HG03354 (cell line): Measurements from ENCODE around the gene NAA60.
"Not testable (repeated sequence)": the region's sequence is repeated elsewhere in the genome, so short reads cannot be mapped to it uniquely, and the experiment has no call there.

Experiments
- ATAC-seq: cut with Tn5 transposase; IDR thresholded peaks from one replicate; pipeline ENCODE4 v1.9.1; 2021; ENCODE audit warnings: mild to moderate bottlenecking; ENCODE audit not compliant: unreplicated experiment, poor library complexity, severe bottlenecking

The NAA60 gene

DNA sequence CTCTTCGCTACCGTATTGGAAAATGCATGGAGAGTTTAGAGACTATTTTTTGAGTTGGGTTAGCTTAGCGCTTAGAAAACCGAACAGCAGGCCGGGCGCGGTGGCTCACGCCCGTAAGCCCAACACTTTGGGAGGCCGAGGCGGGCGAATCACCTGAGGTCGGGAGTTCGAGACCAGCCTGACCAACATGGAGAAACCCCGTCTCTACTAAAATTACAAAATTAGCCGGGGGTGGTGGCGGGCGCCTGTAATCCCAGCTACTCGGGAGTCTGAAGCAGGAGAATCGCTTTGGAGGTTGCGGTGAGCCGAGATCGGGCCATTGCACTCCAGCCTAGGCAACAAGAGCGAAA is 57.9 kb downstream of the NAA60 start:
- not testable (repeated sequence) for ATAC-seq

DNA sequence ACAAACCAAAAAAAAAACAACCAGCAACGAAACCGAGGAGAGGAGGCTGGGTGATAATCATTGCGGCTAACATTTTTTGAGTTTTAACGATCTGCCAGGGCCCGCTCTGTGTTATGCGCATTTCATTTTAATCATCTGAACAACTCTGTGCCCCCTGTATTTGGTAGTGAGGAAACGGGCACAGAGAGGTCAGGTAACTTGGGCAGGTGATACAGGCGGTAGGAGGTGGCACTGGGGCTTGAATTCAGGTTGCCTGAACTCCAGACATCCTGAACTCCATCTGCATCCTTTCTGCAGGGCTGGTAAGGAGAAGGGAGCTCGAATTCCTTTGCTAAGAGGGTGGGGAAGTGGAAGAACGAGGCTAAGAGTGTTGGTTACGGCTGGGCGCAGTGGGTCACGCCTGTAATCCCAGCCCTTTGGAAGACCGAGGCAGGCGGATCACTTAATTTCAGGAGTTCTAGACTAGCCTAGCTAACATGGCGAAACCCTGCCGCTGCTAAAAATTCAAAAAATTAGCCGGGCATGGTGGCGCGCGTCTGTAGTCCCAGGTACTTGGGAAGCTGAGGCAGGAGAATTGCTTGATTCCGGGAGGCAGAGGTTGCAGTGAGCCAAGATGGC is 58.4 kb downstream of the NAA60 start:
- no peak for ATAC-seq

DNA sequence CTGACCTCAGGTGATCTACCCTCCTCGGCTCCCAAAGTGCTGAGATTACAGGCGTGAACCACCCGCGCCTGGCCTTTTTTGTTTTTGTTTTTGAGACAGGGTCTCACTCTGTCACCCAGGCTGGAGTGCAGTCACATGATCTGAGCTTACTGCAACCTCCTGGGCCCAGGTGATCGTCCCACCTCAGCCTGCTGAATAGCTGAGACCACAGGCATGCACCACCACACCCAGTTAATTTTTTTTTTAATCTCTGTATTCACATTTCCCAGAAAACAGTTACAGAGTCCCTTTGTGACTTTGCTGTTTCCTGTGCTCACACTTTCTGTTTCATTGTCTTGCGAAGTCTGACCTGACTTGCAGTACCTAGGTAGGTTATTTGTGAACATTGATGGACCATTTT is 60.0 kb downstream of the NAA60 start:
- ATAC-seq = no peak

DNA sequence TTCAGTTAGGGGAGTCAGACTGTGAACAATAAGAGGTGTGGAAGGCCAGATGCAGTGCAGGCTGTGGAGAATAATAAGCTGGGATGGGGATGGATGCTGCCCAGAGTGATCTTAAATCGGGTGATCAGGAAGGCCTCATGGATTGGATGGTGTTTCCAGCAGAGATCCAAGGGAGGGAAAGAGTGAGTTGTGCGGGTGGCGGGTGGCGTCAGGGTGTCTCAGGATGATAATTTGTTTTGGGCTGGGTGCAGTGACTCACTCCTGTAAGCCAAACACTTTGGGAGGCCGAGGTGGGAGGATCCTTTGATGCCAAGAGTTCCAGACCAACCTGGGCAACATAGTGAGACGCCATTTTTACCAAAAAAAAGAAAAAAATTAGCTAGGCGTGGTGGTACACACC is 65.3 kb downstream of the NAA60 start:
- no peak for ATAC-seq

DNA sequence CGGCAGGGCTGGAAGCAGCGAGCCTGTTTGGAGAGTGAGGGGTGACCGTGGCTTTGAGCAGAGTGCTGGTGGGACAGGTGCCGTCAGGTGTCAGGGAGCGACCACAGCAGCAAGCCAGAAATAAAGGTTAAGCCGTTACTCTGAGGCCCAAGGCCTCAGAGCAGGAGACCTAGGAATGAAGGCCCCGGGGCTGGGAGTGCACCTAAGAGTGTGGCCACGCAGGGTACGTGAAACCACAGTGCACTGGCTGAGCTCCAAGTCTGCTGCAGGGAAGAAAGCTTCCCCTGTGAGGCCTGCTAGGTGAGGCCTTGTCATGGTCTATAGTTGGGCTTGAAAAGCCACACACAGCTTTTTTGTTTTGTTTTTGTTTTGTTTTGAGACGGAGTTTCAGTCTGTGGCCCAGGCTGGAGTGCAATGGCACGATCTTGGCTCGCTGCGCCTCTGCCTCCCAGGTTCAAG is 66.0 kb downstream of the NAA60 start:
- no peak for ATAC-seq

DNA sequence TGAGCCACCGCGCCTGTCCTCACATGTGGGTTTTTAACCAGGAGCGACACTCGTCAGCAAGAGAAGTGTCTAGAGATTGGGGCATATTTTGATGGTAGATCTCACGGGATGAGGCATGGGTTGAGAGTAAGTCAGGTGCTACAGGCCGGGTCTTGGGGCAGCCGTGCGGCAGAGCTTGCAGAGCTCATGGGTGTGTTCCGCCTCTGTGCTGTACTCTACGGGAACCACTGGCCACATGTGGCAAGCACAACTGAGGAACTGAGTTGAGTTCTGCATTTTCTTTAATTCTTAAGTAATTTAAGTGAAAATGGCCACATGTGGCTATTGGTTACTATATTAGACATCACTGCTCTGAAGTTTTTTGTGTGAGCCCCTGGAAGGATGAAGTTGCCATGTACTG is 66.9 kb downstream of the NAA60 start:
- ATAC-seq = no peak

DNA sequence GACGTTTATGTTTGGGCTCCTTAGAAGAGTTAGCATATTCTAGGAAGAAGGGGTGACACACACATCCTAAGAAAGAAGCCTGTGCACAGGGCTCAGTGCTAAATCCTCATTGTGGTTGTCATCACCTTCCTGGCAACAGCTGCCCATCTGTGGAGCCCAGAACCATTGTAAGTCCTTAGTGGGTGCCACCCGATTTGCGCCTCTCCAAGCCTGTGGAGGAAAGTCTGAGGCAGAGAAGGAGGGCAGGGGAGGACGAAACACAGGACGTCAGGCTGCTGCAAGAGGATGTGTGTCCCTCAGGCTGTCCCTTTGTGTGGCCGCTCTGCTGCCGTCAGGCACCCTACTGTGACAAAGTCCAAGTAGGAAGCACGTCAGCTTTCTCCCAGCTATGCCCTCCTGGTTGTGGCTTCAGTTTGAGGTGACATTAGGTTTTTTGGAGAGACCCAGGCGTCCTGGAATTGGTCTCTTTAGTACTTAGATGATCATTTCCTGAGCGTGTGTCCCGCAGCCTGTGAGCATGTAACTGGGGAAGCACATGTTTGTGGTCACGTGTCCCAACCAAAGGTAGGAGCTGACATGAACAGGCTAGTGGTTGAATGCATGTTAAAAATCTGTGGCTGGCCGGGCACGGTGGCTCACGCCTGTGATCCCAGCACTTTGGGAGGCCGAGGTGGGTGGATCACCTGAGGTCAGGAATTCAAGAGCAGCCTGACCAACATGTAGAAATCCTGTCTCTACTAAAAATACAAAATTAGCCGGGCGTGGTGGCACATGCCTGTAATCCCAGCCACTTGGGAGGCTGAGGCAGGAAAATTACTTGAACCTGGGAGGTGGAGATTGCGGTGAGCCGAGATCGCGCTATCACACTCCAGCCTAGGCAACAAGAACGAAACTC is 68.1 kb downstream of the NAA60 start:
- no peak for ATAC-seq

DNA sequence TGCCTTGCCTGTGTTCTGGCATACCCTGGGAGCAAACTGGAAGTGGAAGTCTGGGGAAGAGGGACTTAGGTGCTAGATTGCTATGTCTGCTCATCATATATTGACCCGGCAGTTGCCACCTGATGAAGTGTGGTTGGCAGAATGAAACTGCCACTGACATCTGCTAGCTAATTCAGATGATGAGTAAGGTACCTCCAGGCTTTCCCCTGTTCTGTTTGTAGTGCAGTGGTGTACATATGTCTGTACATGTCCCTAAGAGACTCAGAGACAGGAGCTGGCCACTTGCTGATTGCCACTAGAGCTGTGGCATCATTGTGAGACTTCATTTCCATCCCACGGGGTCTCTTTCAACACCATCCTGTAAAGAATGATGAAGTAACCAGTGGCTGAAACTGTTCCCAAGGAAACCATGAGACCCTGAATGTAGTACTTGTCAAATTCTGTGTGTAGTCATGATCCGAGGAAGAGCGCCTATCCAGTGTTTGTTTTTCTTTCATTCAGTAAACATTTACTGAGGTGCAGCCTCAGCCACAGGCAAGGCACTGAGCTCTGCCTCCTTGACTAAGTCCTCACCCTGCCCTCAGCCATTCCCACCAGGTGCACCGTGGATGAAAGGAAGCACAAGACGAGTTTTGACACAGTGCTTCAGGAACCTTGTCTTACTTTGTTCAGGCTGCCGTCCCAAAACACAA is 70.6 kb downstream of the NAA60 start:
- no peak for ATAC-seq

DNA sequence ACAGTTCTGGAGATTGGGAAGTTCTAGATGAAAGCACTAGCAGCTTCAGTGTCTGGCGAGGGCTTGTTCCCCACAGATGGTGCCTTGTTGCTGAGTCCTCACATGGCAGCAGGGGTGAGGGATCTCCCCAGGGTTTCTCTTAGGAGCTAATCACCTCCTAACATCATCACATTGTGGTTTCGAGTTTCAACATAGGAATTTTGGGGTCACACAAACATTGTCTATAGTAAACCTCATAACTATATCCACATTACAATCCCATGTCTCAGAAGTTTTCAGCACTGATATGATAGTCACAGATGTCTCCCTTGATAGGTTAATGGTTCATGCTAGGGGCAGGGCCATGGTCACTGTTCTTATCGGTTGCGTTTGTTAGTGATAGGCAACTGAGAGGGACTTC is 71.1 kb downstream of the NAA60 start:
- ATAC-seq = no peak

DNA sequence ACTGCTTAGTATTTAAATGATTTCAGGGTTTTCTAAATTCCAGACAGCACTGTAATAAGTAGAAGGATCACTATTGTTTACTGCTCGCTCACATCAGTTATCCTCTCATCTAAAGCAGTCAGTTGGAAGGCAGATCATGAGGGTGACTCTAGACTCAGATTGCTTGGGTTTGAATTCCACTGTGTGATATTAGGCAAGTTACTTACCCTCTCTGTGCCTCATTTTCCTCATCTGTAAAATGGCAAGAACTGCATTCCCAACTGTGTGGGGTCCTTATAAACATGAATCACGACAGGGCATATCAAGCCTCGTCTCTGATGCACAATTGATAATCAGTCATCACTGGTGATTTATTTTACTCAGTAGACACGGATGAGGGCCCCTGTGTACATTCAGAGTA is 72.4 kb downstream of the NAA60 start:
- no peak for ATAC-seq

DNA sequence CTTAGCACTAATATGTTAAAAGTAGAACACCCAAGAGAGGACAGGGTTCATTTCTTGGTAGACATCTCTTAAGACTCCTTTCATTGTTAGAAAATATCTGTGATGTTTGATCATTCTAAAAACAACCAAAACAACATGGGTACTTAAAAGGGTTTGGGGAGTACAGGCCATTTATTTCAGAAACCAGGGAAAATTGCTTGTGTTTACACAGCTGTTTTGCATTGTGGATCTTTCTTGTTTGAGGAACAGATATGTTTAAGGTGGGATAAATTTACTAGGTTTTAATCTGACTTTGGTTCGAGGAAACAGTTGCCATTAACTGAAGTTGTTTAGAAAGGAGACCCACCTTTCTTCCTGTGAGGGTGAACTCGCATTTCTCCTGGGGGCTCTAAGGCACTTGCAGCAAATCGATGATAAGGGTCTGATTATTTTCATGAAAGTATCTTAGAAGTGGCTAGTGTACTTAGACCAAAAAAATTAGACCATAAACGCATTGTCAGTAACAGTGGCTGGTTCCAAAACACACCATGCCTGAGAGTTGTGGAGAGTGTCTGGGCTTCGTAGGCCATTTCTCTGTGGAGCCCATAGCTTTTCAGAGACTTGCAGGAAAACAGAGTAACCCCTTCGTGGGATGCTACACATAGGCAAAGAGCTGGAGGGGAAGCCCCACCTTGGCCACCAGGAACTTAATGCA is 75.0 kb downstream of the NAA60 start:
- ATAC-seq = no peak

DNA sequence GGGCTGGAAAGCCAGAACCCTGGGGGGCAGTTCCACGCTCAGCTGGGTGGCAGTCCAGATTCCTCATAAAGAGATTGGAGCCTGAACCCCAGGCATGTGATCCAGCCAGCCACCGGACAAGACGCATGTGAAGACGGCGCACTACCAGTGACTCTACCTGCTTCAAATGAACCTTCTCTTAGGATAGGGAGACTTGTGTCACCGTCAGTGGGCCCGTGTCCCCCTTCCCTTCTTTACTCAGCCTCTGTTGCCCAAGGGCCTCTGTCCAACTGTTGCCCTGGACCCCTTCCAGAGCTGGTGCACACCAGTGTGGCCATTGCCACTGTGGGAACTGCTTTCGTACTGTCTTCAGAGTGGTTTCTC is 75.5 kb downstream of the NAA60 start:
- no peak for ATAC-seq

DNA sequence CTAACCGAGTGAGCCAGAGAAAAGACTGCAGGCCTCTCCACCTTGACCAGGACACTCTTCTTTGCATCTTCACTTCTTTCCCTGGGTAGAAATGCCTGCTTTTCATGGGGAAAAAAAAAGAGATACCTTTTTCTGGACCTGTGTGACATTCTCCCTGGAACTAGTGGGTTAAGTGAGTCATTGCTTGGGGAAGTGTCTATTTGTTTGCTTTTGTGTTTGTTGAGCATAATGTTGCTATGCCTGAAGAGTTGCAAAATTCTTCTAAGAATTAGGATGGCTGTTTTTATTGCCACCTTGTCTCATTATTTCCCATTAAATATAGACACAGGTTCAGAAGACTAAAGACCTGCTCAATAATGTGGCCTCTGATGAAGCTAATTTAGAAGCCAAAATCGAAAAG is 76.1 kb downstream of the NAA60 start:
- ATAC-seq = no peak

DNA sequence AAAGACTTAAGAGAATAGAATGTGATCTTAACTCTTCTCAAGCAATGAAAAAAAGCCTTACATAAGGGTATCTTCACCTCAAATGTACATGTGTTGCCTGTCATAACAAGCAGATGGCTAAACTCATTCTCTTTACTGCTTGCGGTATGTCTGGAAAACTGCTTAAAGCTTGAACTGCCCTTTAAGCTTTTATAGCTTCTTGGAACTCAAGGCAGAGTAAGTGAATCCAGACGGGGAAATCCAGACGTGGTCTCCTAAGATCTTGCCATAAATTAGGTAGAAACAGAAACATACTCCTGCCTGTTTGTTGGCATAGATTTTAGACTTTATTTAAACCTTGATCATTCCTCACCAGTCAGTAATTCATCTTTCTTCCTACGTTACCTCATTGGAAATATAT is 76.9 kb downstream of the NAA60 start:
- ATAC-seq = no peak

DNA sequence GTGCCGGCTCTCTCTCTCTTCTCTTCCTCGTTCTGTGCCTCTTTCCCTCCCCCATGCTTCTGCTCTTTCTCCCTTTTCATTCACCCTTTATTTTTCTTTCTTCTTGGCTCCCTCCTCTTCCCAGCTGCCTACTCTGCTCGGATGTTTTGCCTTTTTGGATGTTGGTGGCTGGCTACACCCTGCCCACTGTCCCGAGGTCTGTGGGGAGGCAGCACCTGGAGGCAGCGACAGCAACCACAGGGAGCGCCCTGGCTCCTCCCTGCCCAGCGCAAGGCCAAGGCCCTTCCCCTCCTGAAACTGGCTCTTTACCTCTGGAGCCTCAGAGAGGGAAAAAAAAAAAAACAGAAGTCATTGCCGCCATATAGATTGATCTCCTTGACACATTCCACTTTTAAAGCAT is 77.4 kb downstream of the NAA60 start:
- no peak for ATAC-seq

DNA sequence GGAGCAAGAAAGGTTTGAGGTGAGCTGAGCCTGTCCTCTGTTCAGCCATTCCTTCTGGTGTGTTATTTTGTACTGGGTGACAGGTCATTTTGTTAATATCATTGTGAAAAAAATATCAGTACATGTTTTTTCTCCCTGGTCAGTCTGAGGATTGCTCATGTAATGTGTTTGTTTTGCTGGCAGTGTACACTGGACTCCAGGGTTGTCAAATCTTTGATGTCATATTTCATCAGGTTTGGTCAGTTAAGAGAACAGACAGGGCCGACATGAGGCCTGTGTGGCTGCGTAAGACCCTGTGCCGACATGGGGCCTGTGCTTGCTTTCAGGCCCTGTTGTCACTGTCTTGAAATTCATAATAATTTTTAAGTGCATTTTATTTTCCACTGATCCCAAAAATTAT is 79.8 kb downstream of the NAA60 start:
- no peak for ATAC-seq

DNA sequence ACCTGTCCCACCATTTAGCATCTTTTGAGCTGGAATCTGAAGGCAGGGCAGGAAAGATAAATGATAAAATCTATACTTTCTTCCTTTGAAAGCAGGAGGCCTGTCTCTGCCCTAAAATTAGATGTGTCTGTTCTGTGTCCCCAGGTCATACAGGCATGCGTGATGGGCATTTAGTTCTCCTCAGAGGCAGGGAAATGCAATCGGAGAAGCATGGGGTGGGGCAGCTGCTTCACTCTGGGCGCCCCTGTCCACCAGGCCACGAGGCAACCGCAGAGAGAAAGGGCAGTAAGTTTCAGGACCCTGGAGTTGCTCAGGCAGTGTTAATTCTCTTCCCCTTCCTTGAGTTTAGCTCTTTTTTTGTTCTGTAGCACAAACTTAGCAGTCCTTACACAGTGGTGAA is 82.5 kb downstream of the NAA60 start:
- ATAC-seq = no peak

DNA sequence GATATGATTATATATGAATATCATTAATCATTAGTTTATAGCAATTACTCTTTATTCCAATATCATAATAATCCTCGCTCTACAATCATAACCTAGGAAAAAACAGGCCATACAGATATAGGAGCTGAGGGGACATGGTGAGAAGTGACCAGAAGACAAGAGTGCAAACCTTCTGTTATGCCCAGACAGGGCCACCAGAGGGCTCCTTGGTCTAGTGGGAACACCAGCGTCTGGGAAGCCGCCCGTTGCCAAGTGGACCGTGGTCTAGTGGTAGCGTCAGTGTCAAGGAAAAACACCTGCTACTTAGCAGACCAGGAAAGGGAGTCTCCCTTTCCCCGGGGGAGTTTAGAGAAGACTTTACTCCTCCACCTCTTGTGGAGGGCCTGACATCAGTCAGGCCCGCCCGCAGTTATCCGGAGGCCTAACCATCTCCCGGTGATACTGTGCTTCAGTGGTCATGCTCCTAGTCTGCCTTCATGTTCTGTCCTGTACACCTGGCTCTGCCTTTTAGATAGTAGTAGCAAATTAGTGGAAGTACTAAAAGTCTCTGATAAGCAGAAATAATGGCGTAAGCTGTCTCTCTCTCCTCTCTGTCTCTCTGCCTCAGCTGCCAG is 83.8 kb downstream of the NAA60 start:
- ATAC-seq = not testable (repeated sequence)

DNA sequence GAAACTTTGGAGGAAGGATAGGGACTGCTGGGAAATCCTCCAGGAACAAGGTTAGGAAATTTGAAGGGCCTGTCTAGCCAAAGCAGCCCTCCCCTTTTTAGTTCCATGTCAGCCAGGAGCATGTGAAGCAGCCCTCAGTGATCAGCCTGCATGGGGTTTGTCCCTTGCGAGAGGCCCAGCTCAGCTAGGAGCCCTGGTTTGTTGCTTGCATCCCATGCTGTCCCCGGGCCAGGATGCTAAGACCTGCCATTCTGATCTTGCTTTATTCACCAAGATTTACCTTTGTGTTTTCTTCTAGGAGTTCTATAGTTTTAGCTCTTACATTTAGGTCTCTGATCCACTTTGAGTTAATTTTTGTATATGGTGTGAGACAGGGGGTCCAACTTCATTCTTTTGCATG is 84.9 kb downstream of the NAA60 start:
- ATAC-seq = no peak

DNA sequence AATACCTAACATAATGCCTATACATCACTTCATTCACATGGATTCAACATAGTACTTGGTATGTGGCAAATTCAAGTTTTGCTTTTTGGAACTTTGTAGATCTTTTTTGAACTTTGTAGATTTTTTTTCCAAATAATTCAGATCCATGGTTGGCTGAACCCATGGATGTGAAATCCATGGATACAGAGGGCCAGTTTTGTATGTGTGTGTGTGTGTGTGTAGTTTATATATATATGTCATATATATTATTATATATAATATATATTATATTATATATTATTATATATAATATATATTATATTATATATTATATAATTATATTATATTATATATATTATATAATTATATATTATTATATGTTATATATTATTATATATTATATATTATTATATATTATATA is 85.7 kb downstream of the NAA60 start:
- no peak for ATAC-seq
